Midbrain (tissue), 1 donor: Measurements from ENCODE around the gene AGPAT2.
A peak's percentile ranks its signal among the peaks of the same experiment; 100 is the strongest.
"Not testable (repeated sequence)": the region's sequence is repeated elsewhere in the genome, so short reads cannot be mapped to it uniquely, and the experiment has no call there.

ENCODE experiments used
- DNase-seq: peaks from one replicate; lab custom pipeline; 2025; lab: John Stamatoyannopoulos, UW

The AGPAT2 gene

GRCh38 chr9:136645352-136645902, 41.8 kb downstream of the AGPAT2 start:
- no peak for DNase-seq

- DNase-seq = no peak
These were observed 42.5 kb downstream of the AGPAT2 start for GRCh38 chr9:136644593-136645351.

GRCh38 chr9:136644343-136644592, 43.0 kb downstream of the AGPAT2 start:
- DNase-seq = no peak

- no peak for DNase-seq
These were observed 43.5 kb downstream of the AGPAT2 start for GRCh38 chr9:136643596-136644342.

GRCh38 chr9:136642439-136642921, 44.8 kb downstream of the AGPAT2 start:
- no peak for DNase-seq

GRCh38 chr9:136640171-136641111, 46.8 kb downstream of the AGPAT2 start:
- DNase-seq = no peak

GRCh38 chr9:136634904-136635303, 52.4 kb downstream of the AGPAT2 start:
- no peak for DNase-seq

- not testable (repeated sequence) for DNase-seq
These were observed 54.7 kb downstream of the AGPAT2 start for GRCh38 chr9:136632491-136633106.

- not testable (repeated sequence) for DNase-seq
These were observed 55.2 kb downstream of the AGPAT2 start for GRCh38 chr9:136632072-136632471.

- DNase-seq = peak; percentile 73
These were observed 55.9 kb downstream of the AGPAT2 start for GRCh38 chr9:136631038-136632000.

- DNase-seq = no peak
These were observed 56.6 kb downstream of the AGPAT2 start for GRCh38 chr9:136630662-136630992.

- DNase-seq = peak; percentile 45
These were observed 57.2 kb downstream of the AGPAT2 start for GRCh38 chr9:136629879-136630661.

GRCh38 chr9:136629001-136629878, 58.0 kb downstream of the AGPAT2 start:
- no peak for DNase-seq

GRCh38 chr9:136628268-136628667, 59.0 kb downstream of the AGPAT2 start:
- DNase-seq = no peak

GRCh38 chr9:136627703-136628102, 59.6 kb downstream of the AGPAT2 start:
- DNase-seq = no peak

- DNase-seq = no peak
These were observed 60.3 kb downstream of the AGPAT2 start for GRCh38 chr9:136626740-136627642.

- DNase-seq = no peak
These were observed 61.1 kb downstream of the AGPAT2 start for GRCh38 chr9:136626066-136626725.
